OCI-LY7 (cell line): ENCODE data around the gene DCTPP1. TPM values are rescaled to one million over a fixed set of nuclear protein-coding genes. Genes with fewer than 3 reads are reported as not detected.

ENCODE experiments used
- BruUV-seq: library from RNA; stranded (reverse); fragments of 400-500 nt; replicated peaks from 2 replicates; lab custom pipeline; 2021; lab: Mats Ljungman, UMichigan
- CTCF ChIA-PET: fragments of 300-600 bp; sonication (Branson Sonifier 250); formaldehyde crosslinking; loops from one replicate; lab custom pipeline; 2022; ENCODE audit warnings: antibody characterized with exemption; ENCODE audit not compliant: unreplicated experiment; lab: Charles Lee
- POLR2A ChIA-PET: fragments of 300-600 bp; sonication (Branson Sonifier 250); formaldehyde crosslinking; loops from one replicate; lab custom pipeline; 2022; ENCODE audit warnings: antibody characterized with exemption; lab: Charles Lee
- DNase-seq: peaks from one replicate; pipeline ENCODE4 v3.0.0-alpha.2; 2015; ENCODE audit warnings: low spot score
- H2AFZ ChIP-seq: fragments of 200-600 bp; sonication (generic), shearing (Covaris generic); 2 replicates; pipeline ENCODE4 v1.6.1; 2014; ENCODE audit warnings: mild to moderate bottlenecking, antibody characterized with exemption, low read length, moderate library complexity
- H3K27ac ChIP-seq: fragments of 200-600 bp; sonication (generic); 2 replicates; pipeline ENCODE4 v1.5.1; 2014; ENCODE audit warnings: mixed run types, low read depth, mild to moderate bottlenecking, moderate library complexity, low read length, inconsistent platforms; ENCODE audit not compliant: poor library complexity, severe bottlenecking
- H3K36me3 ChIP-seq: fragments of 200-600 bp; sonication (generic); 2 replicates; pipeline ENCODE4 v1.6.1; 2014; ENCODE audit warnings: mild to moderate bottlenecking, antibody characterized with exemption, low read length, moderate library complexity, mixed read lengths; ENCODE audit not compliant: insufficient read depth
- H3K4me1 ChIP-seq: fragments of 200-600 bp; sonication (generic); 2 replicates; pipeline ENCODE4 v1.5.1; 2014; ENCODE audit warnings: mild to moderate bottlenecking, low read length; ENCODE audit not compliant: insufficient read depth, poor library complexity, severe bottlenecking
- H3K4me2 ChIP-seq: fragments of 200-600 bp; sonication (generic); 2 replicates; pipeline ENCODE4 v1.6.1; 2014; ENCODE audit warnings: mild to moderate bottlenecking, low read length
- H3K4me3 ChIP-seq: fragments of 200-600 bp; sonication (generic); 2 replicates; pipeline ENCODE4 v1.5.1; 2014; ENCODE audit warnings: mild to moderate bottlenecking, low read depth, low read length; ENCODE audit not compliant: poor library complexity, severe bottlenecking
- H3K79me2 ChIP-seq: fragments of 200-600 bp; sonication (generic); 2 replicates; pipeline ENCODE4 v1.6.1; 2016; ENCODE audit warnings: low read depth, mild to moderate bottlenecking, low read length, moderate library complexity, mixed read lengths; ENCODE audit not compliant: insufficient read depth
- H3K9me2 ChIP-seq: fragments of 200-600 bp; sonication (generic); 2 replicates; pipeline ENCODE4 v1.6.1; 2016; ENCODE audit warnings: mild to moderate bottlenecking, low read length, mixed read lengths; ENCODE audit not compliant: insufficient read depth
- H3K9me3 ChIP-seq: fragments of 200-600 bp; sonication (generic); 2 replicates; pipeline ENCODE4 v1.6.1; 2014; ENCODE audit warnings: mild to moderate bottlenecking, mixed run types, low read length, mixed read lengths
- H4K20me1 ChIP-seq: fragments of 200-600 bp; sonication (generic); 2 replicates; pipeline ENCODE4 v1.6.1; 2014; ENCODE audit warnings: mild to moderate bottlenecking, antibody characterized with exemption, low read length, moderate library complexity, mixed read lengths; ENCODE audit not compliant: insufficient read depth
- CTCF ChIP-seq: fragments of 200-600 bp; sonication (generic); conservative IDR thresholded peaks from 2 replicates; pipeline ENCODE4 v1.5.1; 2014; ENCODE audit warnings: mild to moderate bottlenecking, antibody characterized with exemption, low read length, moderate library complexity, mixed read lengths
- EZH2phosphoT487 ChIP-seq: fragments of 200-600 bp; sonication (generic); IDR thresholded peaks from 2 replicates; pipeline ENCODE4 v1.6.1; 2018; ENCODE audit warnings: low read depth, borderline replicate concordance, mild to moderate bottlenecking, mixed run types, antibody characterized with exemption, low read length, moderate library complexity, mixed read lengths
- intact Hi-C: fragments of 100-400 bp; cut with micrococcal nuclease; formaldehyde crosslinking; loops from one replicate; pipeline ENCODE4 v1.10.0; 2022; ENCODE audit not compliant: unreplicated experiment
- total RNA-seq, 2 experiments: library from RNA; depleted of rRNA in 1 of 2; stranded (reverse); fragments of >200 nt in 1 of 2; shearing (Covaris generic) in 1 of 2; gene quantifications; 2 replicates each; pipeline ENCODE4 v1.2.3, GENCODE V29; 2014 to 2022

The DCTPP1 gene
- total RNA-seq, 2 experiments from 2014 or later = 90.2 to 93.8 TPM

DNA sequence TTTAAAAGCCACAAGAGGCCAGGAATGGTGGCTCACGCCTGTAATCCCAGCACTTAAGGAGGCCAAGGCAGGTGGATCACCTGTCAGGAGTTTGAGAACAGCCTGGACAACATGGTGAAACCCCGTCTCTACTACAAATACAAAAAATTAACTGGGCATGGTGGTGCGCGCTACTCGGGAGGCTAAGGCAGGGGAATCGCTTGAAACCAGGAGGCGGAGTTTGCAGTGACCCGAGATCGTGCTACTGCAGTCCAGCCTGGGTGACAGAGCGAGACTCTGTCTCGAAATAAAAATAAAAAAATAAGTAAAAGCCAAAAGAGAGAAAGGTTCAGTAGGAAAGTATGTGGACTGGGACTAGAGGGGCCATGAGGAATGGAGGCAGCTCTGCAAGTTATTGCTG is 29.6 kb upstream of the DCTPP1 start:
- CTCF ChIA-PET = no interaction called here
- Histone ChIP-seq H3K79me2 (no peaks in the 10 kb centered on the region), H3K4me2 (peak overlapping the region; percentile 72), H3K4me1 (peaks cover 76% of the 10 kb centered on the region), H4K20me1 (no peaks in the 10 kb centered on the region), H2AFZ (peak overlapping the region; percentile 59), H3K27ac (peak overlapping the region; percentile 74), H3K36me3 (no peaks in the 10 kb centered on the region; the same call in 1 of the 2 replicates), H3K9me2 (no peaks in the 10 kb centered on the region), H3K4me3 (peak overlapping the region; percentile 28), H3K9me3 (no peaks in the 10 kb centered on the region)
- no TSS peak for BruUV-seq
- POLR2A ChIA-PET = interaction anchor here (1.1 to 7.4 kb wide), 3 partner anchors 9 to 37 kb away, joined by 3 to 69 read pairs (median 3); partner anchors contain the start of gene ITGAL
- TF ChIP-seq EZH2phosphoT487 (no peak), CTCF (no peak)
- peak; percentile 41 for DNase-seq
- intact Hi-C loops = loop anchor here (2.0 kb wide), 1 partner anchor 13 kb away; the partner anchor contains the start of gene ITGAL

DNA sequence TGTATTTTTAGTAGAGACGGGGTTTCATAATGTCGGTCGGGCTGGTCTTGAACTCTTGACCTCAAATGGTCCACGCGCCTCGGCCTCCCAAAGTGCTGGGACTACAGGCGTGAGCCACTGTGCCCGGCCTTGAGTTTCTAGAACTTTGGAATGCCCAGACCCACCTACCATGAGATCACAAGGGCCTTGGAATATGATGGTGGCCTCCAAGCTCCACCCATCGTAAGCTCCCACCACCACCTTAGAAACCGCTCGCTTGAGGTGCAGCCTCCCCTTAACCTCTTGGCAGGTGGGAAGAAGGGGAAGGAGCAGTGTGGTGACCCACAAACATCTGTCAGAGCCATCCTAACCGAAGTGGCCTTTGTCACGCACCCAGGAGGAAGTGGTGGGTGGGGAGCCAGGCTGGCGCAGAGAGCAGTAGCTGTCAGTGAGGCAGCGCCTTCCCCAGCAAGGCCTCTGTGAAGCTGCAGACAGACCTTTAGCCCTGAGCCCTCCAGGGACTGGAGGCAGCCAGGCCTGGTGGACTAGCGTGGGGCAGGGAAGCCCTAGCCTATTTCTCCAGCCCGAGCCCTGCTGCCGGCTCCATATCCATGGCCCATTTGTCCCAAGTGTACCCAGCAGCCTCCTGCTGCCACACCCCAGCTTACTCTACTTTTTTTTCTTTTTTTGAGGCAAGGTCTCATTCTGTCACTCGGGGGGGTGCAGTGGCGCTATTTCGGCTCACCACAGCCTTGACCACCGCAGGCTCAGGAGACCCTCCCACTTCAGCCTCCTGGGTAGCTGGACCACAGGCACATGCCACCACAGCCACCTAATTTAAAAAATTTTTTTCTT is 28.9 kb upstream of the DCTPP1 start:
- H4K20me1 ChIP-seq = no peaks in the 10 kb centered on the region
- peak overlapping the region; percentile 59 for H2AFZ ChIP-seq
- peak overlapping the region; percentile 74 for H3K27ac ChIP-seq
- TF ChIP-seq EZH2phosphoT487 = no peak
- 0 out of 2 replicates have a peak, but pooled peaks have one; percentile 27 for TF ChIP-seq CTCF
- intact Hi-C loops = loop anchor here (2.0 kb wide), 1 partner anchor 14 kb away; the partner anchor contains the start of gene ITGAL
- no peaks in the 10 kb centered on the region for H3K9me3 ChIP-seq
- H3K4me3 ChIP-seq = peak overlapping the region; percentile 28
- ChIA-PET CTCF (interaction anchor here (1.5 kb wide), 1 partner anchor 77 kb away, joined by 3 read pairs; no protein-coding TSS in a partner anchor), POLR2A (interaction anchor here (0.7 to 7.4 kb wide), 6 partner anchors 8 to 38 kb away, joined by 3 to 69 read pairs (median 4); partner anchors contain the start of gene ITGAL)
- no TSS peak for BruUV-seq
- peak; percentile 84 for DNase-seq
- H3K4me1 ChIP-seq = peaks cover 79% of the 10 kb centered on the region
- H3K36me3 ChIP-seq = no peaks in the 10 kb centered on the region; the same call in 1 of the 2 replicates
- peak overlapping the region; percentile 72 for H3K4me2 ChIP-seq
- no peaks in the 10 kb centered on the region for H3K9me2 ChIP-seq
- no peaks in the 10 kb centered on the region for H3K79me2 ChIP-seq
